HG02884 (cell line): ENCODE results near the gene NHS.

Experiments
- ATAC-seq: cut with Tn5 transposase; IDR thresholded peaks from one replicate; pipeline ENCODE4 v1.9.1; 2021; ENCODE audit warnings: mild to moderate bottlenecking, moderate library complexity; ENCODE audit not compliant: unreplicated experiment

NHS gene

GRCh38 chrX:17613979-17614588 is 239.1 kb downstream of the NHS start:
- ATAC-seq = no peak

GRCh38 chrX:17616936-17617335 is 241.9 kb downstream of the NHS start:
- ATAC-seq = no peak

GRCh38 chrX:17617806-17618205 is 242.8 kb downstream of the NHS start:
- no peak for ATAC-seq

- no peak for ATAC-seq
Observed at GRCh38 chrX:17621566-17622270, 246.7 kb downstream of the NHS start.

DNA sequence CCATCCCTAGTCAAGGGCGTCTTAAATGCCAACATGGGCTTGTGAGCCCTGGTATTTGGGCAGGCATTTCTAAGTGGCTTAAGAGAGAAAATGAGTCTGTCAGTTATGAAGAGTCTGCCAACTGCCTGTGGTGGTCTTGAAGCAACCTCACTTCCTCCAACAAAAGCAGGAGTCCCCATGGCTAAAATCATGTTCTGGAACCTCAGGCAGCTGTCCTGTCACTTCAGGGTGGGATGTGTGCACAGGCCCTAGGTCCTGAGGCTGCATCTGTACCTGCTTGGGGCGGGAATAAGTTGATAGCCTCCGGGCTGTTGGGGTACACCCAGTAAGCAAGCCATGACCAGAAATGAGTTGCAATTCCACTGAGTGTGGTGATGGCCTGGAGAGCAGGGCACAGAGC is 247.3 kb downstream of the NHS start:
- no peak for ATAC-seq

DNA sequence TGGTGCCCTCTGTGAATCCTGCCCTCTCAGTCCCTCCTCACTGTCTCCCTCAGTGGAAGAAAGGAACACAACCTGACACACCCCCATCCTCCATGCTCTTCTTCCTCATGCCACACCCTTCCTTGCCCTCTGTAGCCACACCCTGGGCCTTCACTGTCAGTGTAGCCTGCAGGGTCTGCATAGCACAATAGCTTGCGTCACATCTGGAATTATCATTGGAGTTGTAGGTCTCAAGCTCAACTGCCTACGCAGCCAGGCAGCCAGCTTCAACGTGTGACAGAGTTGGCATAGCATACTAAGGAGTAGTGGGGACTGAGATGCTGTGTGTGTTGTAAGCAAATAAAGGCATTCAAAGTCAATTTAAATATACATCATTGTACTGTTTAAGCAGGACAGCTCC is 248.8 kb downstream of the NHS start:
- ATAC-seq = no peak

DNA sequence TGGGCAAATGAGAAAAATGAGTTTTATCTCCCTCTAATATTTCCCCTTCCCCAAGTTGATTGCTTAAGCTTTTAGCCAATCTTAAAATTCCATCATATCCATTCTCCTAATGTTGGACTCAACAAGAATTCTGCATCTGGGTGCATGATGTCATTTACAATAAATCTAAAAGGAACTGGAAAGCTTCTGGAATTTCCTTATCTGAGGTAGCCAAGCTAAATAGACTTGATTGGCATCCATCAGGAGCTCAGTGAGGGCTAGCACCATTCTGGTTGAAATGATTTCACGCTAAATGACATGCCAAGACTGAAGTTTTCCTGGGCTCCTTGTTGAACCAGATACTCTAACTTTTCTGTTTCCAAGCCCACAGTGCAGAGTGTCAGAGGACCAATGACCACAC is 252.0 kb downstream of the NHS start:
- no peak for ATAC-seq

DNA sequence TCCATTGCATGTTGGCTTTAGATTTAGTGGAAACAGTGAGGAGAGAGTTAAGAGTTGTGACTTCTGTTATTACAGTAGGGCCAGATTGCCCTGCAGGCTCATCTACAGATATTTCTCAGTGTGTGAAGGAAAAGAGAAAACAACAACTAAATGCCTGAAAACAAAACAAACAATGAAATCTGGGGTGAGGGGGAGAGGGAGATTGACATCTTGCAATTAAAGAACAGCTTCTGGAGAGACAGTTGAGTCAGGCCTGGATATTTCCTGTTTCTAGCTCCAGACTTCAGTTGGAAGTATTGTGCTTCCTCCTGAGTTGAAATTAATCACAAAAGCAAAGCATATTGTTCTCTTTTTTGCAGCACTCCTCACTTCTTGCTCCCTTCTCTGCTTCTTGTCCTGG is 254.0 kb downstream of the NHS start:
- no peak for ATAC-seq

- ATAC-seq = no peak
Observed at GRCh38 chrX:17629519-17629918, 254.5 kb downstream of the NHS start.

DNA sequence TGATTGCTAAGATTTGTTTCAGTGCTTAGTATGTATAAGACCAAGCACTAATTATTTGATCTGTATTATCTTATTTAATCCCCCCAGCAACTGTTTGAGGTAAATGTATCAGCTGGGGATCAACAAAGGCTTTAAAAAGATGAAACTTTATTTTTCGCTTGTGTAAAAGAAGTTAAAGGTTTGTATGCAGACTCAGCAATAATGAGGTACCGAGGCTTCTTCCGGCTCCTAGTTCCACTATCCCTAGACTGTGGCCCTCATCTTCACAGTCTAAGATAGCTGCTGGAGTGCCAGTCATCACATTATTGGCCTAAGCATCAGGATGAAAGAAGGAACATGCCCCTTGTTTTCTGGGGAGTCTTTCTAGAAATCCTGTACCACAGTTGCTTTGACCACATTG is 256.6 kb downstream of the NHS start:
- ATAC-seq = no peak

GRCh38 chrX:17632942-17633341 is 257.9 kb downstream of the NHS start:
- ATAC-seq = no peak

DNA sequence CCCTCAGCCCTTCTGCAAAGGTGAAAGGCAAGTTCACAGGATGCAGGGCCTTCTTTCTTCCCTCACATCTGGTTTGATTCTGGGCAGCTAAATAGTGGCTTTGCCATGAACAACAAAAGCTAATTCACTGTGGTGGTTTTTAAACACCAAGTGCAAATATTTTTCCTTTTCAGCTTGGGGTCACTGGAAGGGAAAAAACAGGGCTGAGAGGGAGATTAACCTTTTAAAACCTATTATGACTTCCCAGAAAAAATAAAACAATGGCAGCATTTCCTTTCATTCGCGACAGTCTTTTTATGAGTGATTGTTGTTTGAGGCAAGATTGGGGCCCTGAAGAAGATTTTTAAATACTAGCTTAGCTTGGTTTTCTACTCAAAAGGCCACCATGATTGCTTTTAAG is 258.5 kb downstream of the NHS start:
- no peak for ATAC-seq

DNA sequence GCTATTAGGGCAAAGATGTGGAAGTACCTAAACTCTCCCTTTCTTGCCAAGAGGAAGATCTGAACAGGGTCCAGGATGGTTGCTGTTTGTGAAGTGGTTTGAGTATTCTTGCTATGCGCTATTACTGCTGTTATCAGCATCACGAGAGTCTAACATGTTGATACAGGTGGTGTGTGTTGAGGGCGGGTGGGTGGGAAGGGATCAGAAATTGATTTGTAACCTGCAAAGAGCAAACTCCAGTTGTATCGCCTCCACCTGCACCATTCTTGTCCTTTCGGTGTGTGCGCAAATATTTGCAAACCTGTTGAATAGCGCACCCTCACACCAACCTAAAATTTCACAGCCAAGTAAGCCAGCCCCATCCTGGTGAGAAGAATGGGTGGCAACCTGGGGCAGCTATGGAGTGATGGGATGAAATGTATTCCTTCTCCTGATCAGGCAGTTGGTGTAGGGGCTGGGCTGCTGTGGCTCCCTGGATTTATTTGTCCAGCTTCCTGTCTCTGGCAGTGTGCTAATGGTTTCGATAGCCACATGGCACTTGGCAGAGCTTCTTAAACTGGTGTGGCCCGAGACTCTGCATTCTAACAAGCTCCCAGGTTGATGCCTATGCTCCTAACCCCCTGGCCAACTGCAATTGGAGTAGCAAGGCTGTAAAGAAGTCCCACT is 259.7 kb downstream of the NHS start:
- no peak for ATAC-seq

DNA sequence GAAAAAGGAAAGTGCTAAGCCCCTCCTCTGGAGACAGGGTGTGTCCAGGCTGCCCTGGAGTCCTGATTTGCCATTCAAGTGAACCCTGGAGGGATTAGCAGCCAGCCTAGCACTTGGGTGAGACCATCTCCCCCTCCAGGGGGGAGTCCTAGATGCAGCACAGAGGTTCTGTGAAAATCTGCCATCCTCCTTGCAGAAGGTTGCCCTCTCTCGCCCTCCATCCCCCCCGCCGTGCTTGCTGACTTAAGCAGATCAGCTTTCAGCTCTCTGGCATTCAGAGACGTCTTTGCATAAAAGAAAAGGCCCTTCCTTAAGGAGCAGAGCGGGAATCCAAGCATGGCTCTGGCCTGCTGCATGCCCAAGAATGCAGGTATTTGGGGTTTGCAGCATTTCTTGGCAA is 260.2 kb downstream of the NHS start:
- ATAC-seq = no peak

DNA sequence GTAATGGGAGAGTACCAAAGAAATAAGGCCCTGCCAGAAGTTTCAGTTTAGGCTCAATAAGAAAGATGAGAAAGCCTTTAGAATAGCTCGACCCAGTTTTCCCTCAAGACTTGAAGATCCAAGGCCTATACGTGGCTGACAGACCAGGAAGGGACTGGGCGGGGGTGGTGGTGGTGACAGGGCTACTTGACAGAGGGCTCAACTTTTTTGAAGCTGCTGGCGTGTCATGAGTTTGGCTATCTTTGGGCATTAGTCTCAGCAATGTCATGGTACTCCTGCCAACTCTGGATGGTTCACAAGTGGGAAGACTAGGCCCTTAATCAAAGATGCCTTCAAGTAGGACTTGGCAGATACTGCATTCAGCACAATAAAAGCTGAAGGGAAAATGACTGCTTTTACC is 262.2 kb downstream of the NHS start:
- no peak for ATAC-seq

DNA sequence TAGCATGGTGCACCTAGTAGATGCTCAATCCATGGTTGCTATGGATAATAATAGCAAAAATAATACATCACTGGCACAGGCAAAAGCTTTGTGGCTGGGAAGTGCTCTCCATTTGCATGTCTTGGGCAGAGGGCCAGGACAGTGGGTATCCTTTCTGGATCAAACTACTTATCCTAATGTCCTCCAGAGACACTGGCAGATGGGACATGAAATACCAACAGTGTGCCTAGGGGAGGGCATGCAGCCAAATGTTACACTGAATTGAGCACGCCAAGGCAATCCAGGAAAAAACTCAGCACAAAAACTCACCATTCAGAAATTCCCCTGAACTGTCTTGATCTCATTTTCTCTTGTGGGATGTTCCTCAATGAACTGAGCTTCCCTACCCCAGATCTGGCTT is 263.7 kb downstream of the NHS start:
- no peak for ATAC-seq

- no peak for ATAC-seq
Observed at GRCh38 chrX:17642891-17643290, 267.9 kb downstream of the NHS start.

- no peak for ATAC-seq
Observed at GRCh38 chrX:17643528-17643927, 268.5 kb downstream of the NHS start.

DNA sequence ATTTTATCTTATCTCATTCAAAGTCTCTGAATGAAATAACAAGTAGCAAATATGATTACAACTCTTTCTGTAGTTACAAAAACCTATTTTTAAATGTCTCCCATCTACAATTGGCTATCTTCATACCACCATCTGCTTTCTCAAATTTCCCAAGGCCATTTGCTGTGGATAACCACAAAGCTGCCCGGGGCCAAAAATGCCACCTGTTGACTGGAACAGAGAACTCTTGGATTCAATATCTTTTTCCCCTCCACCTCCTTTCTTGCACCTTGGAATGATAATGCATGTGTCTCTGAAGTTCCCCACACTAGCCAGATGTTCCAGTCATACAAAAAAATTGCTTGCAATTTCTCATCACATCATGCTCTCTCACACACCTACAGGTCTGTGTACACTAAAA is 269.0 kb downstream of the NHS start:
- ATAC-seq = no peak

DNA sequence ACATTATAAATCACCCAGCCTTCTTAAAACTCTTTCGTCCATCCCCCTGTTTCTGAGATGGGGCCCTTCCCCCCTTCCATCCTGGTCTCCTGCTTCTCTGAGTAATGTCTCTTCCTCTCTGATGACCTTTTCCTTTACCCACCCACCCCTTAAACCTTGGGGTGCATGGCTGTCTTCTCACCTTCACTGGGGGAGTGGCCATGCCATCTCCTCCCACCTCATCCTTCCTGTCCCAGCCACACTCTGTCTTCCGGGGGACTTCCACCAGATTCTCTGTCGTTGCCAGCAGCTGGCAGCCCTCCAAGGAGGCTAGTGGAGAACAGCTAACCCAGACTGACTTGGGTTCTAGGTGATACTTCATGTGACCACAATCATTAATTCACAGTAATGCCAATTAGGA is 279.1 kb downstream of the NHS start:
- ATAC-seq = no peak

DNA sequence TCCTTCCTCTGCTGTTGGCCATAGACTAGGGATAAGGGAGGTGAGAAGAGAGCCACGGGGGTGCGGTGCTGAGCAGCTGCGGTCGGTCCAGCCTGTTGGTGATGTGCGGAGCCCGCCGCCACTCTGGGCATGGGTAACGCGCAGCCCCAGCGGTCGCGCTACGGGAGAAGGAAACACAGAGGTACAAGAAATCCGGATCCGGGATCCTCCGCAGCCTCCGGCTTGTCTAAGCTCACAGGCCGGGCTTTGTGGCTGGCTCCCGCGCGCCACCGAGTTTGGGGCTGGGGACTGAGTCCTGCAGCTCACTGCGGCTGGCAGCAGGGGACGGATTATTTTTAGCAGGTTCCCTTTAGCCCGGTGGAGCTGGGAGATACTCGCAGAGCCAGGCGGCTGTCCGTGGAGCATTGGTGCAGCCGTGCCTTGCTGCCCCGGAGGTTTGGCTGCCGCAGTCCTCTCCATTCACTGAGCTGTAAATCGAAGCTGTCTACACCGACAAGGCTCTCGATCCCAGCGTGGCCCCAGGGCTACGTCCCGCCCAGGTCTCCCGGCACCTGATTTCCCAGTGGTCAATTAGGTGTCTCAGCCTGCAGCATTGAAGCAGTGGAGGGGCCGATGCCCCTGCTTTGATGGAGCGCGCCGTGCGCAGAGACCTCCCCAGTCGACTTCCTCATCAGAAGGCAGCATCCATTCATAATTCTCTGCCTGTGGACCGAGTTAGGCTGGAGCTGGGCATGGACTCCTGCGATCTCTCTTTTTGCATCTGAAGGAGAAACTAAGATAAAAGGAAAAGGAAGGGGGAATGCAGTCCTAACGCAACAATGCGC is 280.4 kb downstream of the NHS start:
- no peak for ATAC-seq

- ATAC-seq = no peak
Observed at GRCh38 chrX:17656035-17656418, 281.0 kb downstream of the NHS start.
